HEK293T (cell line): ENCODE results near the gene MGAT4C.

Experiments
- FOXM1 ChIP-seq: fragments of 450-650 bp; IDR thresholded peaks from 2 replicates; pipeline ENCODE4 v1.6.1; 2017; ENCODE audit warnings: mild to moderate bottlenecking, borderline replicate concordance
- HDGF ChIP-seq: fragments of 450-650 bp; IDR thresholded peaks from 2 replicates; pipeline ENCODE4 v1.6.1; 2017; ENCODE audit warnings: antibody characterized with exemption, borderline replicate concordance
- TARDBP ChIP-seq: fragments of 450-650 bp; IDR thresholded peaks from 2 replicates; pipeline ENCODE4 v1.6.1; 2016

GRCh38 chr12:86018361-86018760, 237.8 kb downstream of the MGAT4C start:
- TF ChIP-seq FOXM1 (no peak), HDGF (no peak), TARDBP (no peak)
